Stimulated activated CD4-positive, alpha-beta T cell treated with anti-CD3 and anti-CD28 coated beads, TNF-alpha, amount 100 ng/mL, for 4 hours (primary cell): ENCODE measurements around the gene CCDC91.
"Not testable (repeated sequence)": the region's sequence is repeated elsewhere in the genome, so short reads cannot be mapped to it uniquely, and the experiment has no call there.

Source experiments
- DNase-seq, 3 experiments: peaks; one replicate each; pipeline ENCODE4 v3.0.0-alpha.2; 2020; ENCODE audit warnings: low read depth in 3 of 3

The CCDC91 gene

DNA sequence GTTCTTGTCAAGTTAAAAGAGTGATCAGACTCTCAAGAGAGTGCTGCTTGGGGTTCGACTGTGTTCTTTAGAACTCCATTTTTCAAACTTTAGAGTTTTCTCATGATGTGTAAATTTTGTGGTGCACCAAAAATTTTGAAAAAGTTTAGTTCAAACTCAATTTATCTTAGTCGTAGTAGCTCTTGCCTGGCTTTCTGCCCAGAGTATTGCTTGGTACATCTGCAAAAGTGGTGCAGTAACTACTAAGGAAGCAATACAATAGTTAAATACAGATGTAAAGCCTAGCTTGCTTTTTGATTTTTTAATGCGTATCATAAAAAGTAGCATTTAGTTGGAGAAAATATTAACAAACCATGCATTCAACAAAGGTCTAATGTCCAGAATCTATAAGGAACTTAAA is 9.5 kb upstream of the CCDC91 start:
- DNase-seq: no peak

DNA sequence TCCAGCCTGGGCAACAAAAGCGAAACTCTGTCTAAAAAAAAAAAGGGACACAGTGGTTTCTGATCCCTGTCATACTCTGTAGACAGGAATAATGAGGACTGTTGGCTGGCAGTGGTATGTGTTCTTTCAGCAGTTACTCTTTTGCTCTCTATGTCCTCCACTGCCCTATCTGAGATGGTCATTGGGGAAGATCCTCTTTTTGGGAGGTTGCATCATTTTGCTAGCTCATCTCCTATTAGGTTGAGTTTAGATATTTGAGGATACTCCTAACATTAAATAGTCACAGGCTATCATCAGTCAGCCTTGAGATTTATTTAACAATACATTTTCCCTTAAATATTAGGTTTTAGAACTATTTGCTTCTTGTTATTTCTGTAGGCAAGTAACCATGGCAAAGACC is 5.9 kb upstream of the CCDC91 start:
- DNase-seq: no peak

DNA sequence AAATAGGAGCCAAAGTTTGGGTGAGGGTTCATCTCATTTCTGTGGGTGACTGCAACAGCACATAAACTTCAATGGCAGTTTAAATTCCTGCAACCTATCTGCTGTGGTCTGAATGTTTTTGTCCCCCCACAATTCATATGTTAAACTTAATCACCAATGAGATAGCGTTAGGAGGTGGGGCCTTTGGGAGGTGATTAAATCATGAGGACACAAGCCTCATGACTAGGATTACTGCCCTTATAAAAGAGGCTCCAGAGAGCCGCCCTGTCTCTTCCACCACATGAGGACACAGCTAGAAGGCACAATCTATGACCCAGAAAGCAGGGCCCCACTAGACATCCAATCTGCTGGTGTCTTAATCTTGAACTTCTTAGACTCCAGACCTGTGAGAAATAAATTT is 3.8 kb upstream of the CCDC91 start:
- no peak for DNase-seq

DNA sequence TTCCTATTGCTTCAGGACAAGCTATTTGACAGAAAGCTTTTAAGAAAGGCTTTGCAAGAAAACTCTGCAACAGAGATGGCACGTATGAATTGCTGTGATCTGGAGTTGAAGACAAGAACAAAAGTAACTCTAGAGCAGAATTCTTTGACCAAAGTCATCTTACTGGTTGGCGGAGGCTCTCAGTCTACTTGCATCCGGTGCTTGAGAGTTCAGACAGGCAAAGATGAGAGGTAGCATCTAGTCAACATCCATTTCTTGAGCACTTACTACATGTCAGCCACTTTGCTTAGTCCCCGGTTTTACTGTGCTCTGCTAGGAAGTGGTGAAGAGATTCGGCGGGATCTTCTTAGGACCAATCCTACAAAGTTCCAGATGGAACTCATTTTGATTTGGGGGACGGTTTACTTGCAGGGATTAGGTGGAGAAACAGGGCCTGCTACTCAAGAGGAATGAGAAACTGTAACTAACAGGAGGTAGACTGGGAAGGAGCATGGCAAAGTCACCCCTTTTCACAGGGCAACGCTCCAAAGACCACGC is 404 bp upstream of the CCDC91 start:
- no peak for DNase-seq

DNA sequence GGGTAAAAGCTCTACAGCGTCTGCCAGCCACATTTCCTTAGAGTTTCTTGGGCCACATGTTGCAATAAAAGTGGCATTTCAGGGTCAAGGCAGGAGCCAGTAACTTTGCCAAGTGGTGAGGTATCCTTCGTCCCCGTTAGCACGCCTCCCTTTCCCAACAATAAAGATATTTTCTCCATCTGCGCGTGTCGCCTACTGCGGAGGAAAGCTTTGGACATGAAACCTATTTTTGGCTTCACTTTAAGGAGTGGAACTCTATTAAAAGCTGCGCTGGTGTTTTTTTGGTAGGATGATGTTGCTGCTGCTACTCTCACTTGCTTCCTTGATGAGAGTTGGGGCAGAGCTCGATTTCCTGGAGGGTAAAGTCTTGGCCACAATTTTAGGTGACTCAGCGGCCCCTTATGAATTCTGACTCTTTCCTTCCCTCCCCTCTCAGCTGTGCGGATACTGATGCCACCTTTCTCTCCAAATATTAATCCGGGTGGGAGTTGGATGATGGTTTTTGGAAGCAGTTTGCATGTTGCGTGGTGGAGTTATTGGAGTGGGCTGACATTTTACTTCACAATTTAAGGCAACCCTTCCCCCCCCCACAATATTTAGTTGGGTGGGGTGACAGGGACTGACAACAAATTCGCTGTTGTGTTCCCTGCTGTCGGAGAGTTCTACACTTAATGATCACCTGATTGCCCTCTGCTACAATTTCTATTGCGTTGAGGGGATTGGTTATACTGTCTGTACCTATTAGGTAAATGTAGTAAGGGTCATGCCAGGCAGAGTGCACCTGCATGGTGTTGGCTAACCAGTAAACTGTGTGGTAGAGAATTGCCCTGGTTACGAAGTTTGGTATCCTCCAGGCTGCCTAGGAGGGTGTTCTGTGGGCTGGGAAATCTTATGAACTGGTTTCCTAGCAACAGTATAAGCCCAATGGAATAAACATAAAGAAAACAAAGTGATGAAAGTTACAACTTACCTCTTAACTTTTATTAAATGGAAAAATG is 1.1 kb downstream of the CCDC91 start:
- DNase-seq: no peak

DNA sequence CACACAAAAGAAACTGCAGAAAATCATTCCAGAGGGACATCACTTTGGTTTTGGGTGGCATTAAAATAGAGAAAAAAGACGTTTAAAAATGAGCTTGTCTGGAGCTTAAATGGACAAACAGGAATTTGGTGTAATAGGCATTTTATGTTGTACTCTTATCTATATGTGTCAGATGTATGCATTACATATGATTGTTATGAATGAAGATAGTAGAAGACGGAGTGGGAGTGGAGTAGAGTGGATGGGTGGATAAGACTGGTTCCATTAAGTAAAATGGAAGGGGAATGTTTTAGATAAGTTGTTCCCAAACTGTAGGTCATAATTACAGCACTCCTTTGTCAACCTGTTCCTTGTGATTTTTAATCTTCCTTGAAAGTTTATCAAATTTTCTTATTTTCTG is 1.9 kb downstream of the CCDC91 start:
- DNase-seq: no peak

DNA sequence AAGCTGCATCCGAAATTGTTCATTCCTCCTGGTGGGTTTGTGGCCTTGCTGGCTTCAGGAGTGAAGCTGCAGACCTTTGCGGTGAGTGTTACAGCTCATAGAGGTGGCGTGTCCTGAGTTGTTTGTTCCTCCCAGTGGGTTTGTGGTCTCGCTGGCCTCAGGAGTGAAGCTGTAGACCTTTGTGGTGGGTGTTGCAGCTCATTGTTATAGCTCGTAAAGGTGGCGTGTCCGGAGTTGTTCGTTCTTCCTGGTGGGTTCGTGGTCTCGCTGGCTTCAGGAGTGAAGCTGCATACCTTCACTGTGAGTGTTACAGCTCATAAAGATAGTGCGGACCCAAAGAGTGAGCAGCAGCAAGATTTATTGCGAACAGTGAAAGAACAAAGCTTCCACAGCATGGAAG is 4.4 kb downstream of the CCDC91 start:
- not testable (repeated sequence) for DNase-seq

DNA sequence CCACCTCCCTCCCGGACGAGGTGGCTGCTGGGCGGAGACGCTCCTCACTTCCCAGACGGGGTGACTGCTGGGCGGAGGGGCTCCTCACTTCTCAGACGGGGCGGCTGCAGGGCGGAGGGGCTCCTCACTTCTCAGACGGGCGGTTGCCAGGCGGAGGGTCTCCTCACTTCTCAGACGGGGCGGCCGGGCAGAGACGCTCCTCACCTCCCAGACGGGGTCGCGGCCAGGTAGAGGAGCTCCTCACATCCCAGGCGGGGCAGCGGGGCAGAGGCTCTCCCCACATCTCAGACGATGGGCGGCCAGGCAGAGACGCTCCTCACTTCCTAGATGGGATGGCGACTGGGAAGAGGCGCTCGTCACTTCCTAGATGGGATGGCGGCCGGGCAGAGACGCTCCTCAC is 10.9 kb downstream of the CCDC91 start:
- not testable (repeated sequence) for DNase-seq

DNA sequence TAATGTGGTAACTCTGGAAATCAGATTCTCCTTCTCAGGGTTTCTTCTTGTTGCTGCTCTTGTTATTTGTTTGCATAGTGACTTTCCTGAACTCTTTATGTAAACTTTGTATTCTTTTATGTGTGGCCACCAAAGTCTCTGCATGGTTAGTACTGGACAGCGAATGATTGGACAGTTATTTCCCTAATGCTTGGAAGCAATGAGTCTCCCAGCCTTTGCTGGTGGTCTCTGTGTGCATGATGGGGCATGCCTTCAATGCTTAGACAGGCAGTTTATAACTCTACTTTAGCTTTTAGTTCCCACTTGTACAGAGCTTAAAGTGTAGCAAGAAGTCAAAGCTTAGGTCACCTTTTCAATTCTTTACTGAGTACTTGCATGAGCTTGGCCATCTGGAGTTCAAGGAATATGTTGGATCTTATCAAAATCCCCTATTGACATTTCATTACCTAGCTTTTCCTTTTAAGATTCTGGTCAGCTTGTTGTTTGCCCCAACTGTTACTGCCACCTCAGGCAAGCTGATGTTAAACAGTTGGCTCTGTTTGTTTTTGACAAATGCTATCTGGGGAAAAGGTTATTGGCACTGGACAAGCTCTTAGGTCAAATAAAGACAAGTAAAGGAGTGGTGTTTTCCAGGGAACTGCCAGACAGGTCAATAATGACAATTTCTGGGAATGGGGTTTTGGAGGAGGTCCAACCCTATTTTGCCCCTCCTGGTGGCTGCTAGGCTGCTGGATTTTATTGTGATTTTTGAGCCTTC is 12.3 kb downstream of the CCDC91 start:
- DNase-seq: no peak

DNA sequence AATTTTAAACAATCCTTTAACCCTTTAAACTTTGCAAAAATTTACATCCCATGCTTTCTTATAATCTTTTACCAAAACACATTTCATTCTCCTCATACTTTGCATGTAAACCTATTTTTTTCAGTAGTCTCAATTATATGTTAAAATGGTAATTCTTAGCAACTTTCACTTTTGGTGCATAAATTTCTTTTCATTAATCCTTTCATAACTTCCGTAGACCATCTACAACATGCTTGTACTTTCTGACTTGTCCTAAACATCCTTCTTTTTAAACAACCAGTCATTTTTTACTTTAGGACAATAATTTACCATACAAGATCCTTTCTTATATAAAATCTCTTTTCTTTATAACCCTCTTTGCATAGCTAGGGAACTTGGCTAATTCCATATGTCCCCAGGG is 19.5 kb downstream of the CCDC91 start:
- no peak for DNase-seq

DNA sequence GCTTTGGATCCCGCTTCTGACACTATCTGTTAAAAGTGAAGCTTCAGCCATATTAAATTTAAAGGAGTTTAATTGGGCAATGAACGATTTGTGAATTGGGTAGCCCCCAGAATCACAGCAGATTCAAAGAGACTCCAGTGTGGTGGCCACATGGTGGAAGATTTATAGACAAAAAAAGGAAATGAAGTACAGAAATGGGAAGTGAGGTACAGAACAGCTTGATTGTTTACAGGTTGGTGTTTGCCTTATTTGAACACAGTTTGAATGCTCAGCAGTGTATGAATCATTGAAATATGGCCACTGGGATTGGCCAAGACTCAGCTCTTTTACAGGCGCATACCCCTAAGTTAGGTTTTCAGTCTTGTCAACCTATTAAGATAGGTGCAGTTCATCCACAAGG is 21.9 kb downstream of the CCDC91 start:
- DNase-seq: no peak

DNA sequence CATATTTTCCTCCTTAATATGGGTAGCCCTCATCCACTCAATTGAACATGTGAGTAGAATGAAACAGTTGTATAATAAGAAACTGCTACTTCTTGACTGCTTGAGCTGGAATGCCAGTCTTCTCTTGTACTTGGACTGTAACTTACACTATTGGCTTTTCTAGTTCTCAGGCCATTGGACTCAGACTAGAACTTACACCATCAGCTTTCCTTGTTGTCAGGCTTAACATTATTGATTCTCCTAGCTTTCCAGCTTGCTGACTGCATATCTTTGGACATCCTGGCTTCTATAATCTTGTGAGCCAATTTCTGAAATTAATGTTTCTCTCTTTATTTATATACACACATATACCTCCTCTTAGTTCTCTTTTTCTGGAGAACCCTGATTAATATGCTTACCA is 24.8 kb downstream of the CCDC91 start:
- no peak for DNase-seq

DNA sequence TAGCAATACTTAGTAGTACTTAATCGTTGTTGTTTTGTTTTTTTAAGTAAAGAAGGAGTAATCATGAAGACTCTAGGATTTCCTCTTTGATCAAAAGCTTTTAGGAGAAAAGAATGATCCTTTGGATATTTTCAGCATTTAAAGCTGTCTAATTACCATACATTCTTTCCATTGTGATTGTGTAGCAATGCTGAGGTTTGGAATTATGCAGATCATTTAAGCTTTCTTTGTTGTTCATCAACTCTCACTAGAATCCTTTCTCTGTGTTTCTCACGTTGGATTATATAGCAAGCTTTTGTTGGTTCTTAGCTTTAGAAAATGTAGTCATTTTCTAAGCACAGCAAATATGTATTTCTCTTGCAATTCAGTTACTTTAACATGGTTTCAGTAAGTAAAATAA is 25.8 kb downstream of the CCDC91 start:
- no peak for DNase-seq

DNA sequence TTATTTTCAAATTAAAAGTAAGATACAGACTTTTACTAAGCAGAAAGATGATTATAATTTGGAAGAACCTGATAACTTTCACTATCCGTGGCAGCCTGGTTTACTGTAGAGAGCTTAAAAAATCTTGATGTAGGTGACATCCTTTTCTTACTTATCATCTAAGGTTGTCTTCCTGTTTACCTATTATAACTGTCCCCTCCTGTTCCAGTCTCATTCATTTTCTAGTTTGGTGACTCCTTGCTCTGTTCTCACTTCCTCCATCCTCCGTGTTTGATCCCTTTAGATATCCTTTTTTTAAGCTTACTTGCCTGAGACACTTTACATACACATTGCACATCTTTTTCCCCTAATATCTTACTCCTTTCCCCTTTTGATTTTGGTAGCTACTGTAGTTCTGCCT is 27.5 kb downstream of the CCDC91 start:
- DNase-seq: no peak

DNA sequence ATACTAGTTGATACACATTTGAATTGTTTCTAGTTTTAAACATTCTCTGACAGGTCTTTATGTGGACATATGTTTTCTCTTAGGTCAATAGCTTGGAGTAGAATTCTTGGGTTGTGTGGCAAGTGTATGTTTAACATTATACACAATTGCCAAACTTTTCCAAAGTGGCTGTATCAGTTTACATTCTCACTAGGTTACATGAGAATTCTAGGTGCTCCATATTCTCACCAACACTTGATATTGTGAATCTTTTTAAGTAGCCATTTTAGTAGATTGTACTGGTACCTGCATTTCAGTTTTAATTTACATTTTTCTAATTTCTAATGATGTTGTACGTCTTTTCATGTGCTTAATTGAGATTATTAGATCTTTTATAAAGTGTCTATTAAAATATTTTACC is 28.6 kb downstream of the CCDC91 start:
- DNase-seq: no peak

DNA sequence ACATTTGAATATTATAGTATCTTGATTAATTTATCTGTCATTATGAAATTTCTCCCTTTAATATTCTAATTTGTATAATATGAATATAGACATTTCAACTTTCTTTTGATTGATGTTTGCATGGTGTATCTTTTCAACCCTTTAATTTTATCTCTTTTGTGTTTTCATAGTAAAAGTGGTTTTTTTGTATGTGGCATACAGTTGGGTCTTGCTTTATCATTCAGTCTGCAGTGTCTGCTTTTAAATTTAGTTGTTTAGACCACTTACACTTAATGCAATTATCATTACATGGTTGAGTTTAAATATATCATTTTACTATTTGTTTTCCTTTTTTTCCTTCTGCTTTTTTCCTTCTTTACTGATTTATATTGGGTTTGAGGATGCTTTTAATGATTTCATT is 29.6 kb downstream of the CCDC91 start:
- DNase-seq: no peak

DNA sequence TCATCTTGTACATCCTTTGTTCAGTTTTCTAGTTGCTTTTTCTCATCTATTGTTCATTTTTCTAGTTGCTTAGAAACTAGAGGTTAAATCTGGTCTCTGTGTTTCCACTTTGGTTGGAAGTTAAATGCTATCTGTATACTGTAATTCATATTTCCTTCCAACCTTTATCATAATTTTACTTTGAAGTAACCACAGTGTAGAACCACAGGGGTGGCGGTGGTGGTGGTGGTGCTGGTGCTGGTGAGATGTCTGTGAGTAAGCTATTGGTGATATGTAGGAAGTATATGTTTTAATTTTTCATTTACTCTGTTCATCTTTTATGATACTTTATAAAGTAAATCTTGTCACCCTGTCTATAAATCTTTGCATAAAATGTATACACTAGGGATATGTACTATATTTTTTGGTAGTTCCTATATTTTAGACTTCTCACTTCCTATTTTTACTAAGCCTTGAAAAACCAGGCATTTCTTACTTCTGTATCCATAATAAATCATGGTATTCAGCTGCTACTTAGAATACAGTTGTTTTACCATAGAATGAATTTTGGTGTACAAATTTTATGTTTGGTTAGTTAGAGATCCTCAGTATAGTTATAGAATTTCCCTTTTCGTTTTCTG is 31.9 kb downstream of the CCDC91 start:
- DNase-seq: peak; percentile 27 to 43 (median 43)

DNA sequence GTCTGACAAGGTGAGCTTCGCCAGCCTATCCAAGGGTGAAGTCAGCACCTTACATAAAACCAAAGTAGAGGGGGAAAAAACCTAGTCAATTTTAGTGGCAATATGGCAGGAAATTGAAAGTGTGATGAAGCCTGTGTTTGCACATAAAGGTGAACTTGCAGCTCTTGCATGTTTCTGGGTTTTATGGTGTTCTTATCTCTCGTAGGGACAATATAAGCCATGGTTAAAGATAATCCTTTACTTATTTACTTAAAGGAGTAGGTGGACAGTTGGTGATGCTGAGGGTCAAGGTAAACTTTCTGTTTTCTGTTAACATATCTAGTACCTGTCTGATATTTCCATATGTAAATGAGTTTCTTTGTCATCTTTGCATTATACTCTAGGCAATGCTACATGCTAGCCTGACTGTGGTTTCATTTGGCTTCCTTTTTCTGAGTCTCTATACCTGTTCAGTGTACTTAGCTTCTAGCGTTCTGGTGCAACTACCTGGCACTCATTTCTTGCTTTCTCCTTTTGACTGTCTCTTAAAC is 32.8 kb downstream of the CCDC91 start:
- no peak for DNase-seq

DNA sequence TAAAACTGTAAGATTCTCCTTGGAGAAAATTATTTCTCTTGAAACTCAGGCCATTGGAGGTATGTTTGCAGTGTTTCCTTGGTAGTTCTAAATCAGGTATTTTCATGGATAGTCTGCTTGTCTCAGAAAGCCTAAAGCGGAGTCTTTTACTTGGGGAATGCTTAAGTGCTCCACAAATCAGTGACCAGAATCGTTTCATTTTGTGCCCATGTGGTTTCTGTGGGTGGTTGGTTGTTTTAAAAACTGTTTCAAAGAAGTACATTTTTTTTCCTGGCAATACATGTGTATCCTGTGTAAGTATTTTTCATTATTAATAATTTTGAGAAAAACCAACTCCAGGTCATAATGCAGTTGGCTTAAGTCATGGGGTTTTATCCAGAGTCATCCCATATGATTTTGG is 33.6 kb downstream of the CCDC91 start:
- DNase-seq: no peak

DNA sequence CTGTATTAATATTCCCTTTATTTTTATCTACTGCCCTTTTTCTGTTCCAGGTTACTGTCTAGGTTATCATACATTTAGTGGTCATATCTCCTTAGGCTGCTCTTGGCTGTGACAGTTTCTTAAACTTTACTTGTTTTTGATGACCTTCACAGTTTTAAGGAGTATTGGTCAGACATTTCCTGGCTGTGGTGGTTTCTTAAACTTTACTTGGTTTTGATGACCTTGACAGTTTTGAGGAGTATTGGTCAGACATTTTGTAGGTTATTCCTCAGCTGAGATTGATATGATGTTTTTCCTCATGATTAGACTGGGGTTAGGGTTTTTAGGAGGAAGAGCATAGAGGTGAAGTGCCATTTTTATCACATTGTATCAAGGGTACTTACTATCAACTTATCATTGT is 36.4 kb downstream of the CCDC91 start:
- no peak for DNase-seq

DNA sequence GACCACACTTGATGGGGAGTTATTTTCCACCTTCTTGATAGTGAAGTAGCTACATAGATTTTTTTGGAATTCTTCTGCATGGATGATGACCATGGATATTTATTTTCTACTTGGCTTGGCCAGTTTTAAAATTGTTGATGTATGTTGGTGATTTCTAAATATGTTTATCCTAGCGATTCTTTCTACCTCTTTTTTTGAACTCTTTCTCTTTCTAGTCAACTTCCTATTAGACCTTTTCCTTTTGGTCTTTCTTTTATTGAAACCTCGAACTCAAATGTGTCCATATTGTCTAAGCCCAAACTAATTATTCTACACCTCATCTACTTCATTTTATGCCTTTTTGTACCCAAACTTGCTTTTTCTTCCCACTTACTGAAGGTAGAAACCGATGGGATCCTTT is 37.0 kb downstream of the CCDC91 start:
- no peak for DNase-seq

DNA sequence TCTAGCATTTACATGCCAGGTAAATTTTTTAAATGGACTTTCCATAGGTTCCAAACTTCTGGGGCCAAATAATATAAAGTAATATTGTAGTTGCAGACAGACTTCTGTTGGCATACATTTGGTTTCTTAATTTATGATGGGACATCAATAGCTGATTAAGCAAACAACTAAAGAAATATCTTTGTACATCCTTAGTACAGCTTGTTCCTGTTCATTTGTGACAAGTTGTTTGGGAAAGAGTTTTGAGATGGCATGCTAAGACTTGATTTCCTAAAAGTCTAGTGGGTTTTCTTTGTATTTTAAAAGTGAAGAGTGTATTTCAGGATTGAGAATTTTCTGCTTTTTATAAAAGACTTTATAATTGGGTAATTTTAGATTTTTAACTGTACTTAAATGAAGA is 41.0 kb downstream of the CCDC91 start:
- no peak for DNase-seq
